WTC11 (cell line): ENCODE data around the gene SERBP1. TPM values are rescaled to one million over a fixed set of nuclear protein-coding genes. Genes with fewer than 3 reads are reported as not detected.

Experiments used
- ATAC-seq: fragments of 200-7000 bp; cut with Tn5 transposase; 2 replicates; pipeline ENCODE4 v1.10.0; 2021; ENCODE audit warnings: mild to moderate bottlenecking, moderate library complexity
- CTCF ChIA-PET: fragments of 300-600 bp; sonication (Branson Sonifier 250); formaldehyde crosslinking; loops from one replicate; lab custom pipeline; 2021; ENCODE audit warnings: antibody characterized with exemption; lab: Charles Lee
- POLR2A ChIA-PET: fragments of 350-600 bp; sonication (Branson Sonifier 250); formaldehyde crosslinking; loops from one replicate; lab custom pipeline; 2021; ENCODE audit warnings: antibody characterized with exemption; lab: Charles Lee
- DNase-seq: peaks from one replicate; pipeline ENCODE4 v3.0.0; 2021; ENCODE audit warnings: low spot score
- H3K27ac Mint-ChIP-seq: 2 replicates; pipeline ENCODE4 v1.8.0; 2021; ENCODE audit warnings: mixed read lengths
- H3K27me3 Mint-ChIP-seq: 2 replicates; pipeline ENCODE4 v1.8.0; 2021; ENCODE audit warnings: low read depth, mild to moderate bottlenecking, moderate library complexity, mixed read lengths
- H3K36me3 Mint-ChIP-seq: 2 replicates; pipeline ENCODE4 v1.8.0; 2021; ENCODE audit warnings: mixed read lengths
- H3K4me1 Mint-ChIP-seq: 2 replicates; pipeline ENCODE4 v1.8.0; 2022; ENCODE audit warnings: mixed read lengths
- H3K4me3 Mint-ChIP-seq: 2 replicates; pipeline ENCODE4 v1.8.0; 2021; ENCODE audit warnings: mild to moderate bottlenecking, moderate library complexity, mixed read lengths
- H3K9me3 Mint-ChIP-seq: 2 replicates; pipeline ENCODE4 v1.8.0; 2021; ENCODE audit warnings: mixed read lengths
- CREB1 ChIP-seq: sonication (generic); formaldehyde crosslinking; IDR thresholded peaks from 2 replicates; pipeline ENCODE4 v1.8.0; 2023; ENCODE audit warnings: mild to moderate bottlenecking, missing genetic modification reagents
- ESRRA ChIP-seq: sonication (generic); formaldehyde crosslinking; IDR thresholded peaks from 2 replicates; pipeline ENCODE4 v1.8.1; 2022; ENCODE audit warnings: mild to moderate bottlenecking, missing genetic modification reagents, borderline replicate concordance
- FOXK1 ChIP-seq: sonication (generic); formaldehyde crosslinking; IDR thresholded peaks from 2 replicates; pipeline ENCODE4 v1.8.0; 2022; ENCODE audit warnings: mild to moderate bottlenecking, moderate library complexity, missing genetic modification reagents
- KAT7 ChIP-seq: sonication (generic); formaldehyde crosslinking; IDR thresholded peaks from 2 replicates; pipeline ENCODE4 v1.8.1; 2023; ENCODE audit warnings: missing genetic modification reagents, mild to moderate bottlenecking, borderline replicate concordance
- MXD4 ChIP-seq: fragments of 250-450 bp; sonication (Bioruptor Pico); IDR thresholded peaks from 2 replicates; pipeline ENCODE4 v1.8.0; 2021; ENCODE audit warnings: mild to moderate bottlenecking, moderate library complexity, borderline replicate concordance
- MYBL2 ChIP-seq: sonication (generic); formaldehyde crosslinking; IDR thresholded peaks from 2 replicates; pipeline ENCODE4 v1.8.1; 2023; ENCODE audit warnings: mild to moderate bottlenecking, moderate library complexity, missing genetic modification reagents
- NFE2L1 ChIP-seq: sonication (generic); formaldehyde crosslinking; IDR thresholded peaks from 2 replicates; pipeline ENCODE4 v1.8.1; 2023; ENCODE audit warnings: missing genetic modification reagents
- NR1H2 ChIP-seq: sonication (generic); formaldehyde crosslinking; IDR thresholded peaks from 2 replicates; pipeline ENCODE4 v1.9.0; 2021; ENCODE audit warnings: mild to moderate bottlenecking, moderate library complexity, missing genetic modification reagents
- RELA ChIP-seq: sonication (generic); formaldehyde crosslinking; IDR thresholded peaks from 2 replicates; pipeline ENCODE4 v1.8.1; 2022; ENCODE audit warnings: missing genetic modification reagents, mild to moderate bottlenecking, borderline replicate concordance
- RORB ChIP-seq: fragments of 250-450 bp; sonication (Bioruptor Pico); IDR thresholded peaks from 2 replicates; pipeline ENCODE4 v1.9.0; 2021; ENCODE audit warnings: mild to moderate bottlenecking
- TCF7 ChIP-seq: sonication (generic); formaldehyde crosslinking; IDR thresholded peaks from 2 replicates; pipeline ENCODE4 v1.8.0; 2022; ENCODE audit warnings: mild to moderate bottlenecking, low read depth, missing genetic modification reagents, moderate library complexity
- TEAD1 ChIP-seq: sonication (generic); formaldehyde crosslinking; IDR thresholded peaks from 2 replicates; pipeline ENCODE4 v1.8.0; 2022; ENCODE audit warnings: mild to moderate bottlenecking, missing genetic modification reagents
- TEAD4 ChIP-seq: sonication (generic); formaldehyde crosslinking; IDR thresholded peaks from 2 replicates; pipeline ENCODE4 v1.8.0; 2022; ENCODE audit warnings: mild to moderate bottlenecking, missing genetic modification reagents
- TP53 ChIP-seq: sonication (generic); formaldehyde crosslinking; IDR thresholded peaks from 2 replicates; pipeline ENCODE4 v1.8.1; 2023; ENCODE audit warnings: mild to moderate bottlenecking, missing genetic modification reagents
- ZNF121 ChIP-seq: sonication (generic); formaldehyde crosslinking; IDR thresholded peaks from 2 replicates; pipeline ENCODE4 v1.8.0; 2023; ENCODE audit warnings: missing genetic modification reagents
- ZNF317 ChIP-seq: sonication (generic); formaldehyde crosslinking; IDR thresholded peaks from 2 replicates; pipeline ENCODE4 v1.8.1; 2023; ENCODE audit warnings: low read depth, mild to moderate bottlenecking, moderate library complexity, missing genetic modification reagents, borderline replicate concordance
- ZNF416 ChIP-seq: fragments of 250-450 bp; sonication (Bioruptor Pico); IDR thresholded peaks from 2 replicates; pipeline ENCODE4 v1.9.0; 2021; ENCODE audit warnings: mild to moderate bottlenecking, inconsistent platforms
- total RNA-seq: library from RNA; stranded (reverse); gene quantifications from 3 replicates; pipeline ENCODE4 v1.2.3, GENCODE V29; 2021
- TF ChIP-seq, protein P1 (sequence below): sonication (generic); formaldehyde crosslinking; IDR thresholded peaks from 2 replicates; pipeline ENCODE4 v1.8.1; 2023; ENCODE audit warnings: mild to moderate bottlenecking, moderate library complexity, missing genetic modification reagents
- TF ChIP-seq, protein P2 (sequence below): sonication (generic); formaldehyde crosslinking; IDR thresholded peaks from 2 replicates; pipeline ENCODE4 v1.8.0; 2022; ENCODE audit warnings: mild to moderate bottlenecking, missing genetic modification reagents
- TF ChIP-seq, protein P3 (sequence below): sonication (generic); formaldehyde crosslinking; IDR thresholded peaks from 2 replicates; pipeline ENCODE4 v1.8.0; 2023; ENCODE audit warnings: missing genetic modification reagents, mild to moderate bottlenecking, borderline replicate concordance
- TF ChIP-seq, protein P4 (sequence below): sonication (generic); formaldehyde crosslinking; IDR thresholded peaks from 2 replicates; pipeline ENCODE4 v1.8.1; 2023; ENCODE audit warnings: mild to moderate bottlenecking, missing genetic modification reagents
- TF ChIP-seq, protein P5 (sequence below): sonication (generic); formaldehyde crosslinking; IDR thresholded peaks from 2 replicates; pipeline ENCODE4 v1.8.1; 2022; ENCODE audit warnings: missing genetic modification reagents, borderline replicate concordance
- TF ChIP-seq, protein P6 (sequence below): sonication (generic); formaldehyde crosslinking; IDR thresholded peaks from 2 replicates; pipeline ENCODE4 v1.8.1; 2022; ENCODE audit warnings: mild to moderate bottlenecking, moderate library complexity, missing genetic modification reagents

Gene SERBP1
- total RNA-seq, 1 experiment from 2014 or later: 543 TPM

DNA sequence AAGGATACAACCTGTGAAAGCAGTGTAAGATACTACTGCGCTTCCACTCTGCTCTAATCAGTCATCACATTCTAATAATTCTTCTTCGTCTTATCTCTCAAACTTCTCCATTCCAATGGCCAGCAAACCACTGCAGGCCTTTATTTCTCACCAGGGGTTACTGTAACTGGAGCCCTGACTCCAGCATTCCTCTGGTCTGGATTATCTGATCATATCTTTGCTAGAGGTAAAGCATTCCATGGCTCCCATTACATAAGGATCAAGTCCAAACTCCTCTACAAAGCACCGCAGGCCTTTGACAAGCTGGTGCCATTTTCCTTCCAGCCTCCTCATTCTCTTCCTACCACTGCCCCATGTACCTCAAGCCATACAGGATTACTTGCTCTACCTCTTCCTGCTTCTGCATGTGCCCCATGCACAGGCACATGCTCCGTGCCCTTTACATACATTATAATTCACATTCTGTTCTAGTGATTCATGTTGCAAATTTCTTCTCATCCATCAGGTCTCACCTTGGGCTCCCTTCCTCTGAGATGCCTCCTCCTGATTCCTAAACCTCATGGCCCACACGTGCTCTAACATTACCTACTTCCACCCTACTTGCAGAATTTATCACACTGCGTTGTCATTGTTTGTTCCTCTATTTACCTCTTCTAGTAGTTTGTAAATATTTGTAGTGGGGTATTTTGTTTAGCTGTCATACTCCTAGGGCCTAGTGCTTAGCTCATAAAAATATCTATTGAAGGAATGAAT is 9.3 kb upstream of the SERBP1 start:
- no peak for DNase-seq
- Mint-ChIP-seq H3K36me3 (no peaks in the 10 kb centered on the region), H3K4me3 (no peak overlapping the region), H3K4me1 (peaks cover 5% of the 10 kb centered on the region), H3K9me3 (no peaks in the 10 kb centered on the region), H3K27me3 (no peaks in the 10 kb centered on the region; the same call in 1 of the 2 replicates), H3K27ac (no peak overlapping the region)
- ChIA-PET POLR2A (no interaction called here), CTCF (no interaction called here)
- no peak for ATAC-seq
- TF ChIP-seq, protein P1, sequence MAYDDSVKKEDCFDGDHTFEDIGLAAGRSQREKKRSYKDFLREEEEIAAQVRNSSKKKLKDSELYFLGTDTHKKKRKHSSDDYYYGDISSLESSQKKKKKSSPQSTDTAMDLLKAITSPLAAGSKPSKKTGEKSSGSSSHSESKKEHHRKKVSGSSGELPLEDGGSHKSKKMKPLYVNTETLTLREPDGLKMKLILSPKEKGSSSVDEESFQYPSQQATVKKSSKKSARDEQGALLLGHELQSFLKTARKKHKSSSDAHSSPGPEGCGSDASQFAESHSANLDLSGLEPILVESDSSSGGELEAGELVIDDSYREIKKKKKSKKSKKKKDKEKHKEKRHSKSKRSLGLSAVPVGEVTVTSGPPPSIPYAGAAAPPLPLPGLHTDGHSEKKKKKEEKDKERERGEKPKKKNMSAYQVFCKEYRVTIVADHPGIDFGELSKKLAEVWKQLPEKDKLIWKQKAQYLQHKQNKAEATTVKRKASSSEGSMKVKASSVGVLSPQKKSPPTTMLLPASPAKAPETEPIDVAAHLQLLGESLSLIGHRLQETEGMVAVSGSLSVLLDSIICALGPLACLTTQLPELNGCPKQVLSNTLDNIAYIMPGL (CRISPR knock-in tag): no peak
- TF ChIP-seq RELA: no peak
- no peak for TF ChIP-seq CREB1 (CRISPR knock-in tag)
- no peak for TF ChIP-seq NFE2L1 (CRISPR knock-in tag)
- TF ChIP-seq TEAD4 (CRISPR knock-in tag): no peak
- no peak for TF ChIP-seq NR1H2 (CRISPR knock-in tag)
- TF ChIP-seq ZNF317 (CRISPR knock-in tag): no peak
- no peak for TF ChIP-seq FOXK1 (CRISPR knock-in tag)

DNA sequence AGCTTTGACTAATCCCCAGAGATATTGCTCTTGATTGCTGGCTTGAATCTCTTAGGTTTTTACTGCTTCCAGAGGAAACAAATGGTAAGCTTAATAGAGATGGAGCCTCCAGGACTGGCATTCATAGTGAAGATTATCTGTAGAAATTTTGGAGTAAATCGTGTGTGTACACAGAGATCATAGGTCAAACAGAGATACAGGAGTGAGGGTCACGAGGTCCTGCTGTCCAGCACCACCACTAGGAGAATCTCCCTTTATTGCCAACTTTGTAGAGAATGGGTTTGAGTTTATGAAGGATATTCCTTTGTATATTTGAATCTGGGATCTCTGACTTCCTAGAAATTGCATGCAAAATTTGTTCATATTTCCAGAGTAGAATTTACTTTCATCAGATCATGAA is 7.8 kb upstream of the SERBP1 start:
- Mint-ChIP-seq H3K4me3 (no peak overlapping the region), H3K9me3 (no peaks in the 10 kb centered on the region), H3K27ac (no peak overlapping the region), H3K27me3 (no peaks in the 10 kb centered on the region), H3K4me1 (peaks cover 7% of the 10 kb centered on the region), H3K36me3 (no peaks in the 10 kb centered on the region)
- DNase-seq: no peak
- TF ChIP-seq, protein P2, sequence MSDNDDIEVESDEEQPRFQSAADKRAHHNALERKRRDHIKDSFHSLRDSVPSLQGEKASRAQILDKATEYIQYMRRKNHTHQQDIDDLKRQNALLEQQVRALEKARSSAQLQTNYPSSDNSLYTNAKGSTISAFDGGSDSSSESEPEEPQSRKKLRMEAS (CRISPR knock-in tag): no peak
- TF ChIP-seq MYBL2 (CRISPR knock-in tag): no peak
- no peak for TF ChIP-seq TCF7 (CRISPR knock-in tag)
- TF ChIP-seq, protein P3, sequence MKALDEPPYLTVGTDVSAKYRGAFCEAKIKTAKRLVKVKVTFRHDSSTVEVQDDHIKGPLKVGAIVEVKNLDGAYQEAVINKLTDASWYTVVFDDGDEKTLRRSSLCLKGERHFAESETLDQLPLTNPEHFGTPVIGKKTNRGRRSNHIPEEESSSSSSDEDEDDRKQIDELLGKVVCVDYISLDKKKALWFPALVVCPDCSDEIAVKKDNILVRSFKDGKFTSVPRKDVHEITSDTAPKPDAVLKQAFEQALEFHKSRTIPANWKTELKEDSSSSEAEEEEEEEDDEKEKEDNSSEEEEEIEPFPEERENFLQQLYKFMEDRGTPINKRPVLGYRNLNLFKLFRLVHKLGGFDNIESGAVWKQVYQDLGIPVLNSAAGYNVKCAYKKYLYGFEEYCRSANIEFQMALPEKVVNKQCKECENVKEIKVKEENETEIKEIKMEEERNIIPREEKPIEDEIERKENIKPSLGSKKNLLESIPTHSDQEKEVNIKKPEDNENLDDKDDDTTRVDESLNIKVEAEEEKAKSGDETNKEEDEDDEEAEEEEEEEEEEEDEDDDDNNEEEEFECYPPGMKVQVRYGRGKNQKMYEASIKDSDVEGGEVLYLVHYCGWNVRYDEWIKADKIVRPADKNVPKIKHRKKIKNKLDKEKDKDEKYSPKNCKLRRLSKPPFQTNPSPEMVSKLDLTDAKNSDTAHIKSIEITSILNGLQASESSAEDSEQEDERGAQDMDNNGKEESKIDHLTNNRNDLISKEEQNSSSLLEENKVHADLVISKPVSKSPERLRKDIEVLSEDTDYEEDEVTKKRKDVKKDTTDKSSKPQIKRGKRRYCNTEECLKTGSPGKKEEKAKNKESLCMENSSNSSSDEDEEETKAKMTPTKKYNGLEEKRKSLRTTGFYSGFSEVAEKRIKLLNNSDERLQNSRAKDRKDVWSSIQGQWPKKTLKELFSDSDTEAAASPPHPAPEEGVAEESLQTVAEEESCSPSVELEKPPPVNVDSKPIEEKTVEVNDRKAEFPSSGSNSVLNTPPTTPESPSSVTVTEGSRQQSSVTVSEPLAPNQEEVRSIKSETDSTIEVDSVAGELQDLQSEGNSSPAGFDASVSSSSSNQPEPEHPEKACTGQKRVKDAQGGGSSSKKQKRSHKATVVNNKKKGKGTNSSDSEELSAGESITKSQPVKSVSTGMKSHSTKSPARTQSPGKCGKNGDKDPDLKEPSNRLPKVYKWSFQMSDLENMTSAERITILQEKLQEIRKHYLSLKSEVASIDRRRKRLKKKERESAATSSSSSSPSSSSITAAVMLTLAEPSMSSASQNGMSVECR (CRISPR knock-in tag): no peak
- TF ChIP-seq RORB (CRISPR knock-in tag): no peak
- no peak for TF ChIP-seq ZNF121 (CRISPR knock-in tag)
- no peak for TF ChIP-seq MXD4 (CRISPR knock-in tag)
- TF ChIP-seq ESRRA (CRISPR knock-in tag): no peak
- TF ChIP-seq, protein P4, sequence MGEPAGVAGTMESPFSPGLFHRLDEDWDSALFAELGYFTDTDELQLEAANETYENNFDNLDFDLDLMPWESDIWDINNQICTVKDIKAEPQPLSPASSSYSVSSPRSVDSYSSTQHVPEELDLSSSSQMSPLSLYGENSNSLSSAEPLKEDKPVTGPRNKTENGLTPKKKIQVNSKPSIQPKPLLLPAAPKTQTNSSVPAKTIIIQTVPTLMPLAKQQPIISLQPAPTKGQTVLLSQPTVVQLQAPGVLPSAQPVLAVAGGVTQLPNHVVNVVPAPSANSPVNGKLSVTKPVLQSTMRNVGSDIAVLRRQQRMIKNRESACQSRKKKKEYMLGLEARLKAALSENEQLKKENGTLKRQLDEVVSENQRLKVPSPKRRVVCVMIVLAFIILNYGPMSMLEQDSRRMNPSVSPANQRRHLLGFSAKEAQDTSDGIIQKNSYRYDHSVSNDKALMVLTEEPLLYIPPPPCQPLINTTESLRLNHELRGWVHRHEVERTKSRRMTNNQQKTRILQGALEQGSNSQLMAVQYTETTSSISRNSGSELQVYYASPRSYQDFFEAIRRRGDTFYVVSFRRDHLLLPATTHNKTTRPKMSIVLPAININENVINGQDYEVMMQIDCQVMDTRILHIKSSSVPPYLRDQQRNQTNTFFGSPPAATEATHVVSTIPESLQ (CRISPR knock-in tag): no peak
- TF ChIP-seq ZNF416 (CRISPR knock-in tag): no peak
- no peak for TF ChIP-seq KAT7
- TF ChIP-seq, protein P5, sequence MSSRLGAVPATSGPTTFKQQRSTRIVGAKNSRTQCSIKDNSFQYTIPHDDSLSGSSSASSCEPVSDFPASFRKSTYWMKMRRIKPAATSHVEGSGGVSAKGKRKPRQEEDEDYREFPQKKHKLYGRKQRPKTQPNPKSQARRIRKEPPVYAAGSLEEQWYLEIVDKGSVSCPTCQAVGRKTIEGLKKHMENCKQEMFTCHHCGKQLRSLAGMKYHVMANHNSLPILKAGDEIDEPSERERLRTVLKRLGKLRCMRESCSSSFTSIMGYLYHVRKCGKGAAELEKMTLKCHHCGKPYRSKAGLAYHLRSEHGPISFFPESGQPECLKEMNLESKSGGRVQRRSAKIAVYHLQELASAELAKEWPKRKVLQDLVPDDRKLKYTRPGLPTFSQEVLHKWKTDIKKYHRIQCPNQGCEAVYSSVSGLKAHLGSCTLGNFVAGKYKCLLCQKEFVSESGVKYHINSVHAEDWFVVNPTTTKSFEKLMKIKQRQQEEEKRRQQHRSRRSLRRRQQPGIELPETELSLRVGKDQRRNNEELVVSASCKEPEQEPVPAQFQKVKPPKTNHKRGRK (CRISPR knock-in tag): no peak
- TF ChIP-seq, protein P6, sequence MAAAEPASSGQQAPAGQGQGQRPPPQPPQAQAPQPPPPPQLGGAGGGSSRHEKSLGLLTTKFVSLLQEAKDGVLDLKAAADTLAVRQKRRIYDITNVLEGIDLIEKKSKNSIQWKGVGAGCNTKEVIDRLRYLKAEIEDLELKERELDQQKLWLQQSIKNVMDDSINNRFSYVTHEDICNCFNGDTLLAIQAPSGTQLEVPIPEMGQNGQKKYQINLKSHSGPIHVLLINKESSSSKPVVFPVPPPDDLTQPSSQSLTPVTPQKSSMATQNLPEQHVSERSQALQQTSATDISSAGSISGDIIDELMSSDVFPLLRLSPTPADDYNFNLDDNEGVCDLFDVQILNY (CRISPR knock-in tag): no peak
- TF ChIP-seq TEAD1 (CRISPR knock-in tag): no peak
- TF ChIP-seq TP53 (CRISPR knock-in tag): no peak
- ATAC-seq: no peak
- POLR2A ChIA-PET: no interaction called here
- CTCF ChIA-PET: interaction anchor here (1.5 to 1.9 kb wide), 2 partner anchors 63 to 90 kb away, joined by 3 to 8 read pairs; no protein-coding TSS in a partner anchor
